HepG2 (cell line): ENCODE measurements around the gene CRYAB. TPM values are rescaled to one million over a fixed set of nuclear protein-coding genes. Genes with fewer than 3 reads are reported as not detected.

Source experiments
- CENPT ChIP-seq: sonication (generic); formaldehyde crosslinking; IDR thresholded peaks from 2 replicates; pipeline ENCODE4 v1.8.0; 2022; ENCODE audit warnings: low read depth, mild to moderate bottlenecking, moderate library complexity, missing genetic modification reagents
- FOSL2 ChIP-seq: sonication (generic); formaldehyde crosslinking; IDR thresholded peaks from 2 replicates; pipeline ENCODE4 v1.4.0; 2020; ENCODE audit warnings: missing genetic modification reagents
- GATAD1 ChIP-seq: IDR thresholded peaks from 2 replicates; pipeline ENCODE4 v1.6.1; 2016; ENCODE audit warnings: missing genetic modification reagents, missing compliant biosample characterization
- GPN1 ChIP-seq: sonication (generic); formaldehyde crosslinking; IDR thresholded peaks from 2 replicates; pipeline ENCODE4 v1.5.1; 2020; ENCODE audit warnings: missing genetic modification reagents, borderline replicate concordance
- HNF4A ChIP-seq: sonication (generic); formaldehyde crosslinking; IDR thresholded peaks from 2 replicates; pipeline ENCODE4 v1.4.0; 2020; ENCODE audit warnings: missing genetic modification reagents
- JUN ChIP-seq: sonication (generic); formaldehyde crosslinking; IDR thresholded peaks from 2 replicates; pipeline ENCODE4 v1.4.0; 2020; ENCODE audit warnings: mild to moderate bottlenecking, missing genetic modification reagents
- PRMT3 ChIP-seq: sonication (generic); formaldehyde crosslinking; IDR thresholded peaks from 2 replicates; pipeline ENCODE4 v1.8.1; 2022; ENCODE audit warnings: low read depth, mild to moderate bottlenecking, moderate library complexity, missing genetic modification reagents, borderline replicate concordance
- SMAD3 ChIP-seq: sonication (generic); formaldehyde crosslinking; IDR thresholded peaks from 2 replicates; pipeline ENCODE4 v1.4.0; 2020; ENCODE audit warnings: missing genetic modification reagents
- SP140L ChIP-seq: sonication (generic); formaldehyde crosslinking; IDR thresholded peaks from 2 replicates; pipeline ENCODE4 v1.4.0; 2020; ENCODE audit warnings: missing genetic modification reagents, borderline replicate concordance
- TBL1XR1 ChIP-seq: fragments of 150-350 bp; IDR thresholded peaks from 2 replicates; pipeline ENCODE4 v1.6.1; 2014; ENCODE audit warnings: borderline replicate concordance, low read length; ENCODE audit not compliant: partially characterized antibody
- ZFP36L1 ChIP-seq: sonication (generic); formaldehyde crosslinking; IDR thresholded peaks from 2 replicates; pipeline ENCODE4 v1.8.0; 2022; ENCODE audit warnings: mild to moderate bottlenecking, missing genetic modification reagents, moderate library complexity
- ZFP36L2 ChIP-seq: sonication (generic); formaldehyde crosslinking; IDR thresholded peaks from 2 replicates; pipeline ENCODE4 v1.4.0; 2020; ENCODE audit warnings: missing genetic modification reagents
- ZIK1 ChIP-seq: sonication (generic); formaldehyde crosslinking; IDR thresholded peaks from 2 replicates; pipeline ENCODE4 v1.5.0; 2020; ENCODE audit warnings: mild to moderate bottlenecking, low read depth, missing genetic modification reagents, borderline replicate concordance
- ZNF296 ChIP-seq: sonication (generic); formaldehyde crosslinking; conservative IDR thresholded peaks from 2 replicates; pipeline ENCODE4 v1.5.0; 2020; ENCODE audit warnings: mild to moderate bottlenecking, missing genetic modification reagents
- ZNF3 ChIP-seq: IDR thresholded peaks from 2 replicates; pipeline ENCODE4 v1.7.0; 2017; ENCODE audit warnings: inconsistent platforms
- ZNF672 ChIP-seq: sonication (generic); formaldehyde crosslinking; IDR thresholded peaks from 2 replicates; pipeline ENCODE4 v1.8.1; 2022; ENCODE audit warnings: missing genetic modification reagents
- ZNF879 ChIP-seq: sonication (generic); formaldehyde crosslinking; IDR thresholded peaks from 2 replicates; pipeline ENCODE4 v1.8.1; 2023; ENCODE audit warnings: missing genetic modification reagents
- polyA plus RNA-seq, 8 experiments: library from polyadenylated mRNA; depleted of rRNA in 3 of 8; stranded (reverse) in 7 of 8; unstranded in 1 of 8; fragments of >200 nt; fragmentation: Illumina TruSeq in 4 of 8; extraction: Trizol in 4 of 8; gene quantifications; 2 replicates each; pipeline versions ENCODE4 v1.2.1 to v1.2.3, GENCODE V29; 2011 to 2016; ENCODE audit warnings: low read depth in 4 of 8, missing spikeins in 1 of 8, mixed read lengths in 1 of 8; ENCODE audit not compliant: insufficient read depth in 1 of 8
- total RNA-seq, 5 experiments: library from RNA; depleted of rRNA; stranded (reverse); fragments of >200 nt; fragmentation: Illumina TruSeq; extraction: Trizol; gene quantifications; 2 replicates each; pipeline ENCODE4 v1.2.3, GENCODE V29; 2016; ENCODE audit warnings: low read depth in 1 of 5
- TF ChIP-seq, protein P1 (sequence below): sonication (generic); formaldehyde crosslinking; IDR thresholded peaks from 2 replicates; pipeline ENCODE4 v1.4.0; 2020; ENCODE audit warnings: missing genetic modification reagents
- TF ChIP-seq, protein P2 (sequence below): sonication (generic); formaldehyde crosslinking; conservative IDR thresholded peaks from 2 replicates; pipeline ENCODE4 v1.5.0; 2020; ENCODE audit warnings: missing genetic modification reagents
- TF ChIP-seq, protein P3 (sequence below): sonication (generic); formaldehyde crosslinking; IDR thresholded peaks from 2 replicates; pipeline ENCODE4 v1.4.0; 2020; ENCODE audit warnings: mild to moderate bottlenecking, missing genetic modification reagents, borderline replicate concordance

Gene CRYAB
- total and polyA plus RNA-seq, 2 of the 13 experiments (the other 11 are each of a cell fraction or from before 2014, with no cell fraction given) = 0.55 to 1.1 TPM

DNA sequence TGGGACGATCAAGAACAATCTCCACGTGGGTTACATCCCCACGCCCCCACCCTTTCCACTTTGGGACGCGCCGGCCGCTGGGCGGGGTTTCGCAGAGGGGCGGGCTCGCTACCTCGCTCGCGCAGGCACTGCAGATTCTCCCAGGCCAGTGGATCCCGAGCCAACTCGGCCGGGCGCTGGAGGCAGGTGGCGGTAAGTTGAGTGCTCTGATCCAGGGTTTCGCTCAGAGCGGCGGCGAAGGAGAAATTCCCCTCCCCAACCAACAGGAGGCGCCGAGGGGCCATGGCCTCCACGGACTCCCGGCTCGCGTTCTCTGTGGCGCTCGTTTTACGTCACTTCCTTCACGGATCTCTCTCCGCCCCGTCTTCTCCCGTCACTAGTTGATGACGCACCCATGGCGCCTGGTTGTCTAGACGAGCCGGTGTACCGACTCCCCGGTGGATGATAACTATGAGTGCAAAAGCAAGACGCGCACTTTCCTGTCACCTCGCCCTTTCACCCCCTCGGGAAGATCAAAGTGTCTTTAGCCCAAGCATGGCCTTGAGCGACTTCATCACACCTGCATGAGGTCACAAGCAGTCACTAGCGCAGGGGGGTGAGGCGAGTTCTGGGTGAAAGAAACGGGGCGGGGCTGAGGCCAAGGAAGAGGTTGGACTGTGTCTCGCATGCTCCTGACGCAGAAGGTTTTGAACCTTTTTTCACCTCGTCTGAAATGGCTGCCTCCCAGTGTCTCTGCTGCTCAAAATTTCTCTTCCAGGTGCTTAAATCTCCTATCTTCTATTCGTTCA, 32.5 kb downstream of the CRYAB start, which contains the start of the genes CFAP68 and FDXACB1 (continued):
- TF ChIP-seq, protein P1, sequence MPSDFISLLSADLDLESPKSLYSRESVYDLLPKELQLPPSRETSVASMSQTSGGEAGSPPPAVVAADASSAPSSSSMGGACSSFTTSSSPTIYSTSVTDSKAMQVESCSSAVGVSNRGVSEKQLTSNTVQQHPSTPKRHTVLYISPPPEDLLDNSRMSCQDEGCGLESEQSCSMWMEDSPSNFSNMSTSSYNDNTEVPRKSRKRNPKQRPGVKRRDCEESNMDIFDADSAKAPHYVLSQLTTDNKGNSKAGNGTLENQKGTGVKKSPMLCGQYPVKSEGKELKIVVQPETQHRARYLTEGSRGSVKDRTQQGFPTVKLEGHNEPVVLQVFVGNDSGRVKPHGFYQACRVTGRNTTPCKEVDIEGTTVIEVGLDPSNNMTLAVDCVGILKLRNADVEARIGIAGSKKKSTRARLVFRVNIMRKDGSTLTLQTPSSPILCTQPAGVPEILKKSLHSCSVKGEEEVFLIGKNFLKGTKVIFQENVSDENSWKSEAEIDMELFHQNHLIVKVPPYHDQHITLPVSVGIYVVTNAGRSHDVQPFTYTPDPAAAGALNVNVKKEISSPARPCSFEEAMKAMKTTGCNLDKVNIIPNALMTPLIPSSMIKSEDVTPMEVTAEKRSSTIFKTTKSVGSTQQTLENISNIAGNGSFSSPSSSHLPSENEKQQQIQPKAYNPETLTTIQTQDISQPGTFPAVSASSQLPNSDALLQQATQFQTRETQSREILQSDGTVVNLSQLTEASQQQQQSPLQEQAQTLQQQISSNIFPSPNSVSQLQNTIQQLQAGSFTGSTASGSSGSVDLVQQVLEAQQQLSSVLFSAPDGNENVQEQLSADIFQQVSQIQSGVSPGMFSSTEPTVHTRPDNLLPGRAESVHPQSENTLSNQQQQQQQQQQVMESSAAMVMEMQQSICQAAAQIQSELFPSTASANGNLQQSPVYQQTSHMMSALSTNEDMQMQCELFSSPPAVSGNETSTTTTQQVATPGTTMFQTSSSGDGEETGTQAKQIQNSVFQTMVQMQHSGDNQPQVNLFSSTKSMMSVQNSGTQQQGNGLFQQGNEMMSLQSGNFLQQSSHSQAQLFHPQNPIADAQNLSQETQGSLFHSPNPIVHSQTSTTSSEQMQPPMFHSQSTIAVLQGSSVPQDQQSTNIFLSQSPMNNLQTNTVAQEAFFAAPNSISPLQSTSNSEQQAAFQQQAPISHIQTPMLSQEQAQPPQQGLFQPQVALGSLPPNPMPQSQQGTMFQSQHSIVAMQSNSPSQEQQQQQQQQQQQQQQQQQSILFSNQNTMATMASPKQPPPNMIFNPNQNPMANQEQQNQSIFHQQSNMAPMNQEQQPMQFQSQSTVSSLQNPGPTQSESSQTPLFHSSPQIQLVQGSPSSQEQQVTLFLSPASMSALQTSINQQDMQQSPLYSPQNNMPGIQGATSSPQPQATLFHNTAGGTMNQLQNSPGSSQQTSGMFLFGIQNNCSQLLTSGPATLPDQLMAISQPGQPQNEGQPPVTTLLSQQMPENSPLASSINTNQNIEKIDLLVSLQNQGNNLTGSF (CRISPR knock-in tag) = no peak
- TF ChIP-seq, protein P2, sequence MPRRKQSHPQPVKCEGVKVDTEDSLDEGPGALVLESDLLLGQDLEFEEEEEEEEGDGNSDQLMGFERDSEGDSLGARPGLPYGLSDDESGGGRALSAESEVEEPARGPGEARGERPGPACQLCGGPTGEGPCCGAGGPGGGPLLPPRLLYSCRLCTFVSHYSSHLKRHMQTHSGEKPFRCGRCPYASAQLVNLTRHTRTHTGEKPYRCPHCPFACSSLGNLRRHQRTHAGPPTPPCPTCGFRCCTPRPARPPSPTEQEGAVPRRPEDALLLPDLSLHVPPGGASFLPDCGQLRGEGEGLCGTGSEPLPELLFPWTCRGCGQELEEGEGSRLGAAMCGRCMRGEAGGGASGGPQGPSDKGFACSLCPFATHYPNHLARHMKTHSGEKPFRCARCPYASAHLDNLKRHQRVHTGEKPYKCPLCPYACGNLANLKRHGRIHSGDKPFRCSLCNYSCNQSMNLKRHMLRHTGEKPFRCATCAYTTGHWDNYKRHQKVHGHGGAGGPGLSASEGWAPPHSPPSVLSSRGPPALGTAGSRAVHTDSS (CRISPR knock-in tag) = no peak
- TF ChIP-seq CENPT (CRISPR knock-in tag) = no peak
- TF ChIP-seq FOSL2 (CRISPR knock-in tag) = peak; percentile 76
- TF ChIP-seq JUN (CRISPR knock-in tag) = 0 out of 2 replicates have a peak, but pooled peaks have one; percentile 11
- TF ChIP-seq TBL1XR1 = no peak
- TF ChIP-seq SP140L = no peak
- no peak for TF ChIP-seq PRMT3 (CRISPR knock-in tag)
- 0 out of 2 replicates have a peak, but pooled peaks have one; percentile 72 for TF ChIP-seq ZFP36L1 (CRISPR knock-in tag)
- no peak for TF ChIP-seq GPN1 (CRISPR knock-in tag)
- TF ChIP-seq, protein P3, sequence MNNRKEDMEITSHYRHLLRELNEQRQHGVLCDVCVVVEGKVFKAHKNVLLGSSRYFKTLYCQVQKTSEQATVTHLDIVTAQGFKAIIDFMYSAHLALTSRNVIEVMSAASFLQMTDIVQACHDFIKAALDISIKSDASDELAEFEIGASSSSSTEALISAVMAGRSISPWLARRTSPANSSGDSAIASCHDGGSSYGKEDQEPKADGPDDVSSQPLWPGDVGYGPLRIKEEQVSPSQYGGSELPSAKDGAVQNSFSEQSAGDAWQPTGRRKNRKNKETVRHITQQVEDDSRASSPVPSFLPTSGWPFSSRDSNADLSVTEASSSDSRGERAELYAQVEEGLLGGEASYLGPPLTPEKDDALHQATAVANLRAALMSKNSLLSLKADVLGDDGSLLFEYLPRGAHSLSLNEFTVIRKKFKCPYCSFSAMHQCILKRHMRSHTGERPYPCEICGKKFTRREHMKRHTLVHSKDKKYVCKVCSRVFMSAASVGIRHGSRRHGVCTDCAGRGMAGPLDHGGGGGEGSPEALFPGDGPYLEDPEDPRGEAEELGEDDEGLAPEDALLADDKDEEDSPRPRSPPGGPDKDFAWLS (CRISPR knock-in tag) = no peak
- 0 out of 2 replicates have a peak, but pooled peaks have one; percentile 78 for TF ChIP-seq ZIK1 (CRISPR knock-in tag)
- TF ChIP-seq ZNF672 (CRISPR knock-in tag) = no peak
- TF ChIP-seq GATAD1 = peak; percentile 98
- no peak for TF ChIP-seq ZNF879
- peak; percentile 58; the same call in 1 of the 2 replicates for TF ChIP-seq HNF4A
- no peak; the same call in 1 of the 2 replicates for TF ChIP-seq ZFP36L2
- no peak for TF ChIP-seq ZNF296
- peak; percentile 91 for TF ChIP-seq SMAD3
- 0 out of 2 replicates have a peak, but pooled peaks have one; percentile 51 for TF ChIP-seq ZNF3 (CRISPR knock-in tag)
